ENCODE data around the gene EFHD2.
"Not testable (repeated sequence)": the region's sequence is repeated elsewhere in the genome, so short reads cannot be mapped to it uniquely, and the experiment has no call there.

Gene EFHD2

DNA sequence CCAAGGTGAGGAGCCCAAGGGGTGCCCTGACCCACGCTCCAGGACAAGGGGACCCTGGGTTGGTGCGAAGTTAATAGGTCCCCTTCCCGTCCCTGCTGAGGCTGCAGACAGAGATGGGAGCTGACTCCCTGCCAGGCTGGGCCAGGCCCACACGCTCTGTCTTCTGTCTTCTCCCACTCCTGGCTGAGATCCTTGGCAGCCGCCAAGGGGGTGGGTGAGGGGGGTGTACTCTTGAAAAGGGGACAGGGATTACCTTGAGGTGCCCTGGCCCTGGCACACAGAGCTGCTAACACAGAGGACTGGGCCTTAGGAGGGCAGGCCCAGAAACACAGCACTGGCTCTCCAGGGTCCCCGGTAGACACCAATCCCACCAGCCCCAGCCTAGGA is 17.6 kb downstream of the EFHD2 start:
- no peak overlapping the region for H3K4me3 ChIP-seq (ENCODE audit: low read depth, low read length)
- TF ChIP-seq, protein P1, sequence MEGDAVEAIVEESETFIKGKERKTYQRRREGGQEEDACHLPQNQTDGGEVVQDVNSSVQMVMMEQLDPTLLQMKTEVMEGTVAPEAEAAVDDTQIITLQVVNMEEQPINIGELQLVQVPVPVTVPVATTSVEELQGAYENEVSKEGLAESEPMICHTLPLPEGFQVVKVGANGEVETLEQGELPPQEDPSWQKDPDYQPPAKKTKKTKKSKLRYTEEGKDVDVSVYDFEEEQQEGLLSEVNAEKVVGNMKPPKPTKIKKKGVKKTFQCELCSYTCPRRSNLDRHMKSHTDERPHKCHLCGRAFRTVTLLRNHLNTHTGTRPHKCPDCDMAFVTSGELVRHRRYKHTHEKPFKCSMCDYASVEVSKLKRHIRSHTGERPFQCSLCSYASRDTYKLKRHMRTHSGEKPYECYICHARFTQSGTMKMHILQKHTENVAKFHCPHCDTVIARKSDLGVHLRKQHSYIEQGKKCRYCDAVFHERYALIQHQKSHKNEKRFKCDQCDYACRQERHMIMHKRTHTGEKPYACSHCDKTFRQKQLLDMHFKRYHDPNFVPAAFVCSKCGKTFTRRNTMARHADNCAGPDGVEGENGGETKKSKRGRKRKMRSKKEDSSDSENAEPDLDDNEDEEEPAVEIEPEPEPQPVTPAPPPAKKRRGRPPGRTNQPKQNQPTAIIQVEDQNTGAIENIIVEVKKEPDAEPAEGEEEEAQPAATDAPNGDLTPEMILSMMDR (IDR thresholded peaks at IDR 0.05; ENCODE audit: borderline replicate concordance, insufficient read depth, low read depth, low read length) = no peak

DNA sequence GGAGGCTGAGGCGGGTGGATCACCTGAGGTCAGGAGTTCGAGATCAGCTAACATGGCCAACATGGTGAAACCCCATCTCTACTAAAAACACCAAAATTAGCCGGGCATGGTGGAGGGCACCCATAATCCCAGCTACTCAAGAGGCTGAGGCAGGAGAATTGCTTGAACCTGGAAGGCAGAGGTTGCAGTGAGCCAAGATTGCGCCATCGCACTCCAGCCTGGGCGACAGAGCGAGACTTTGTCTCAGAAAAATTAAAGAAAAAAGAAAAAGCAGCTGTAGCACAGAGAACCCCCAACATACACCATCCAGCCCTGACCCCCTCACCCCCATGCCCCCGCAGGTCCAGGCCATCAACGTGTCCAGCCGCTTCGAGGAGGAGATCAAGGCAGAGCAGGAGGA is 18.6 kb downstream of the EFHD2 start:
- not testable (repeated sequence) for H3K4me3 ChIP-seq (ENCODE audit: low read depth, low read length)

DNA sequence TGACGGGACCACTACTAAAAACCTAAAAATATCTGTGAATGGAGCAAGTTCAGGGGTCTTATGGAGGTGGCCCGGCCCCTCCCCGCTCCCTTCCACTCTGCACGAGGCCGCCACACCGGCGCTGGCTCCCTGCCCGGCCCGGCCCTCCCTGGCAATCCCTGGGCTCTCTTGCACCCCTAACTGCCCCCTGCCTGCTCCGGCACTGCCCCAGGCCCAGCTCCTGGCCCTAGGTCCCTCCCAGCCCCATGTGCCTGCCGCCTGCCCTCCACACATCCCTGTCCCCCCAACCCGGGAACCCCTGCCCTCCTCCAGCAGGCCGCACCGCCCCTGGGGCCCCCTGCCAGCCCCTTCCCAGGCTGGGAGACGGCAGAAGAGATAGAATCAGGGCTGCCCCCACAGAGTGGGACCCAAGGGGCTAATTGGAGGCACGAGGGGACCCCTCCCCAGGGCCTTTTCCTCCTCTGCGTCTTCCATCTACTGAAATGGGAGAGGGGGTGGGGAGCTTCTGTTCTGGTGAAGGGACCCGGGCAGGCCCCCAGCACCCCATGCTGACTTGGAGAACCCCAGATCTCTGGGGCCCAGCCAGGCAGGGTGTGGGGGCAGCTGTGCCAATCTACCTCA is 19.2 kb downstream of the EFHD2 start:
- TF ChIP-seq, protein P1 (IDR thresholded peaks at IDR 0.05; ENCODE audit: borderline replicate concordance, insufficient read depth, low read depth, low read length) = no peak
- no peak overlapping the region for H3K4me3 ChIP-seq (ENCODE audit: low read depth, low read length)

DNA sequence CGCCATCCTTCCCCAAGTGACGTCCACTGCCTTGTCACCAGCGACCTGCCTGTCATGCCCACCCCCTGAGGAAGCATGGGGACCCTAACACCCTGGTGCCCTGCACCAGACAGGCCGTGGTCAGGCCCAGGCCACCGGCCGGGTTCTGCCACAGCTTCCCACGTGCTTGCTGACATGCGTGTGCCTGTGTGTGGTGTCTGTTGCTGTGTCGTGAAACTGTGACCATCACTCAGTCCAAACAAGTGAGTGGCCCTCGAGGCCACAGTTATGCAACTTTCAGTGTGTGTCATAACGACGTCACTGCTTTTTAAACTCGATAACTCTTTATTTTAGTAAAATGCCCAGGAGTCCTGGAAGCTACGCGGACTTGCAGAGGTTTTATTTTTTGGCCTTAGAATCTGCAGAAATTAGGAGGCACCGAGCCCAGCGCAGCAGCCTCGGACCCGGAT is 20.0 kb downstream of the EFHD2 start:
- no peak overlapping the region for H3K4me3 ChIP-seq (ENCODE audit: low read depth, low read length)
- TF ChIP-seq, protein P1 (IDR thresholded peaks at IDR 0.05; ENCODE audit: borderline replicate concordance, insufficient read depth, low read depth, low read length) = no peak

DNA sequence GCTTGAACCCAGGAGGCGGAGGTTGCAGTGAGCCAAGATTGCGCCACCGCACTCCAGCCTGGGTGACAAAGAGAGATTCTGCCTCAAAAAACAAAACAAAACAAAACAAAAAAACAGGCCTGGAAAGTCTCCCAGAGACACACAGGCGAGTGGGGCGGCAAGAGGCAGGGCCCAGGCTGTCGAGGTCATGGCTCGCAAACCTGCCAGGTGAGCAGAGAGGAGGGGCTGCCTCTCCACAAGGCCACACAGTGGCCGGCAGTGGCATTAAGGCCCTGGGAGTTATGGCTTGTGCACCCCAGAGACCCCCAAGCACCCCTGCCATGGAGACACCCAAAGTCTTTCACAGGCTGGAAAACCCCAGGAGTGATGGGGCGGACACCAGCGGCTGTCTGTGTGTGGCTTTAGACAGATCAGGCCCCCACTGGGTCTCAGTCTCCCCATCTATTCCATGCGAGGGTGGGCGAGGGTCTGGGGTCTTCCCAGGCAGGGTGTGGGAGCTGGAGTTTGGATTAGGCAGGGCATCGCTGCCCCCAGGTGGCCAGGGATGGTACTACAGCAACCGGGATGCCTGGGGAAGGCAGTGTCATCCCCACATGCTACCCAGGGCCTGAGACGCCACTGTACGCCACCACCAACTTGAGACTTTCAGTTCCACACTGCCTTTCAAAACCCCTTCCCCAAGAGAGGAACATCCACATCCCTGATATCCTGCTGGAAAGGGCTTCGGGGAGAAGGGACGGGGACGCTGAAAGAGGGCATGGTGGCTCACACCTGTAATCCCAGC is 21.3 kb downstream of the EFHD2 start:
- H3K4me3 ChIP-seq (ENCODE audit: low read depth, low read length) = no peak overlapping the region
- TF ChIP-seq, protein P1 (IDR thresholded peaks at IDR 0.05; ENCODE audit: borderline replicate concordance, insufficient read depth, low read depth, low read length) = peak; percentile 98

DNA sequence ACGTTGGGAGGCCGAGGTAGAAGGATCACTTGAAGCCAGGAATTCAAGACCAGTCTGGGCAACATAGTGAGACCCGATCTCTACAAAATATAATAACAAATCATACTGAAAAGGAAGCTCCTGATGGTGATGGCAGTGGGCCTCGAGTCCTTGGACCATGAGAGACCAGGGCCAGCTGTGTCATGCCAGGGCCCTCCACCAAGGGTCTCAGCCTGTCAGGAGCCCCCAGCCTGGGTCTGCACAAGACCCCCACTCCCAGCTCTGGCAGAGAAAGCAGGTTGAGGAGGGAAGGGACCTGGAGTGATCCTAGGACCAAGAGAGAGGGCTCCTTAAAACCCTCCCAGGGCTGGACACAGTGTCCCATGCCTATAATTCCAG is 21.9 kb downstream of the EFHD2 start:
- H3K4me3 ChIP-seq (ENCODE audit: low read depth, low read length) = no peak overlapping the region
- TF ChIP-seq, protein P1 (IDR thresholded peaks at IDR 0.05; ENCODE audit: borderline replicate concordance, insufficient read depth, low read depth, low read length) = no peak

DNA sequence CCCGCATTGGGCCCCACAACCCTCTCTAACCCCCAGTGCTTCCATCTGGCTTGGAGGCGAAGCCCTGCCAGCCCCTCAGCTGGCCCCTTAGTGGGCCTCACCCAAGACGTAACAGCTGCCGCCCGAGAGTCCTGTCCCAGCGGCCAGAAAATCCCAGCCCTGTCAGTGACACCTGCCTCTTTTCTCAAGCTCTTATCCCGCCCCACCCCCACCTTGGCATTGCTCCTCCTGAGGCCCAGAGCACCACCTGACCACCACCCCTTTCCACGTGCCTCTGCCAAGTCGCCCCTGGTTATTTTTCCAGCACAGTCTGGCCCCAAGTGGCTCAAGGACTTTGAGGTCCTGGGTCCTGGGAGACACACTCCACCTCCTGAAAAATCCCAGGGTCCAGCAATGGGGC is 22.6 kb downstream of the EFHD2 start:
- TF ChIP-seq, protein P1 (IDR thresholded peaks at IDR 0.05; ENCODE audit: borderline replicate concordance, insufficient read depth, low read depth, low read length) = no peak
- H3K4me3 ChIP-seq (ENCODE audit: low read depth, low read length) = no peak overlapping the region
